ENCODE measurements around the gene CHRND. TPM values are rescaled to one million over a fixed set of nuclear protein-coding genes. Genes with fewer than 3 reads are reported as not detected.

The CHRND gene
- total and polyA plus RNA-seq, 2 of the 13 experiments (the other 11 are each of a cell fraction or from before 2014, with no cell fraction given): 0.18 TPM; not detected in 1

- no TSS peak for BruUV-seq (replicated peaks)
- DNase-seq (ENCODE audit: low spot score): no peak
- no peak overlapping the region for H3K4me2 ChIP-seq (ENCODE audit: low read depth, low read length)
- H3K9ac ChIP-seq (ENCODE audit: insufficient read depth, low read depth, low read length): no peak overlapping the region
- no peak overlapping the region for H2AFZ ChIP-seq (ENCODE audit: low read length)
- 32% methylated on average over 17 of the region's 17 CpGs for WGBS (ENCODE audit: low lambda C conversion rate)
- ChIA-PET POLR2A (no interaction called here), CTCF (ENCODE audit: low intra/inter-chr PET ratio, low total read pairs) (no interaction called here)
- in situ Hi-C loops (cut with HindIII; ENCODE audit: extremely low pct_ligation_motif_present, low pct_unique_long_range_greater_than_20kb): no loop called here
- intact Hi-C loops (cut with micrococcal nuclease; ENCODE audit: unreplicated experiment): loop anchor here (10.0 kb wide), 1 partner anchor 625 kb away; no protein-coding TSS in a partner anchor
- H3K9me3 ChIP-seq (ENCODE audit: low read length): no peaks in the 10 kb centered on the region
- H3K36me3 ChIP-seq (replicated peaks in 1 of 2; ENCODE audit: control insufficient read depth in 1 of 2, insufficient read depth in 2 of 2, low read length in 2 of 2): no peaks in the 10 kb centered on the region
- H3K27ac ChIP-seq (ENCODE audit: extremely low read length, insufficient read depth, low read length): no peak overlapping the region
- H3K4me3 ChIP-seq (replicated peaks in 1 of 3; ENCODE audit: insufficient read depth in 1 of 3, low read depth in 2 of 3, low read length in 3 of 3): no peak overlapping the region
- peaks cover 24% of the 10 kb centered on the region for H3K4me1 ChIP-seq (ENCODE audit: insufficient read depth, low read length)
- H3K27me3 ChIP-seq (ENCODE audit: control insufficient read depth in 1 of 2, insufficient read depth in 2 of 2, low read length in 2 of 2): peaks cover 22 to 69% of the 10 kb centered on the region in 2 experiments; a peak in 4 of 5 replicates
- no peak for ATAC-seq
- no peaks in the 10 kb centered on the region for H4K20me1 ChIP-seq (ENCODE audit: insufficient read depth, low read length)
- no peak for FAIRE-seq
- H3K79me2 ChIP-seq (ENCODE audit: insufficient read depth, low read length): no peaks in the 10 kb centered on the region
- TF ChIP-seq HDAC1 (CRISPR knock-in tag; IDR thresholded peaks at IDR 0.05): no peak
- TF ChIP-seq EZH2 (conservative IDR thresholded peaks at IDR 0.05; ENCODE audit: low read depth, low read length): no peak
- no peak for TF ChIP-seq ATF2 (CRISPR knock-in tag; IDR thresholded peaks at IDR 0.05)
- no peak for TF ChIP-seq RBAK (CRISPR knock-in tag; IDR thresholded peaks at IDR 0.05)
- no peak for TF ChIP-seq HMG20B (CRISPR knock-in tag; conservative IDR thresholded peaks at IDR 0.05)
- TF ChIP-seq ZFY (CRISPR knock-in tag; IDR thresholded peaks at IDR 0.05): no peak
- TF ChIP-seq POGK (CRISPR knock-in tag; conservative IDR thresholded peaks at IDR 0.05): no peak
- no peak for TF ChIP-seq MATR3 (CRISPR knock-in tag; IDR thresholded peaks at IDR 0.05)
- TF ChIP-seq RBM39 (IDR thresholded peaks at IDR 0.05; ENCODE audit: low read depth, low read length, poor library complexity, severe bottlenecking): no peak
- TF ChIP-seq ZNF737 (CRISPR knock-in tag; IDR thresholded peaks at IDR 0.05; ENCODE audit: borderline replicate concordance): no peak
- TF ChIP-seq ZMYM2 (CRISPR knock-in tag; IDR thresholded peaks at IDR 0.05): no peak
- no peak for TF ChIP-seq ZNF713 (CRISPR knock-in tag; IDR thresholded peaks at IDR 0.05)
- TF ChIP-seq ZBTB37 (CRISPR knock-in tag; IDR thresholded peaks at IDR 0.05): no peak
- TF ChIP-seq ZNF230 (CRISPR knock-in tag; IDR thresholded peaks at IDR 0.05): no peak
- TF ChIP-seq ZSCAN25 (CRISPR knock-in tag; IDR thresholded peaks at IDR 0.05): no peak
Observed at GRCh38 chr2:232529806-232530547, 4.0 kb downstream of the CHRND start.
